Heart left ventricle (tissue), 16 donors: ENCODE results near the gene NAB2. TPM values are rescaled to one million over a fixed set of nuclear protein-coding genes. Genes with fewer than 3 reads are reported as not detected.
A peak's percentile ranks its signal among the peaks of the same experiment; 100 is the strongest.

ENCODE experiments used
- ATAC-seq, 4 donors: fragments of 200-7000 bp; cut with Tn5 transposase; one replicate each; pipeline ENCODE4 v1.9.1; 2020 to 2022; ENCODE audit warnings: moderate library complexity in 4 of 4, mild to moderate bottlenecking in 3 of 4, moderate number of reproducible peaks in 1 of 4
- DNase-seq, 5 donors: peaks; one replicate each; pipeline ENCODE4 v3.0.0-alpha.2; 2020
- H3K27ac ChIP-seq, 12 donors: fragments of 200-600 bp; sonication (generic) in 4 of 12; one replicate each; pipeline versions ENCODE4 v1.5.0 to v1.8.0; 2016 to 2022; ENCODE audit warnings: mild to moderate bottlenecking in 2 of 12
- H3K27me3 ChIP-seq, 9 donors: fragments of 200-600 bp; sonication (generic) in 2 of 9; one replicate each; pipeline versions ENCODE4 v1.5.1 to v1.8.0; 2016 to 2022; ENCODE audit warnings: mild to moderate bottlenecking in 3 of 9
- H3K36me3 ChIP-seq, 9 donors: fragments of 200-600 bp; sonication (generic) in 2 of 9; one replicate each; pipeline versions ENCODE4 v1.5.0 to v1.8.0; 2018 to 2022; ENCODE audit warnings: mild to moderate bottlenecking in 2 of 9
- H3K4me1 ChIP-seq, 12 donors: fragments of 200-600 bp; sonication (generic) in 4 of 12; one replicate each; pipeline versions ENCODE4 v1.5.0 to v1.8.0; 2016 to 2022; ENCODE audit warnings: mild to moderate bottlenecking in 3 of 12
- H3K4me3 ChIP-seq, 12 donors: fragments of 200-600 bp; sonication (generic) in 4 of 12; one replicate each; pipeline versions ENCODE4 v1.5.0 to v1.8.0; 2017 to 2022; ENCODE audit warnings: mild to moderate bottlenecking in 9 of 12, moderate library complexity in 4 of 12
- H3K9me3 ChIP-seq, 12 donors: fragments of 200-600 bp; sonication (generic) in 4 of 12; one replicate each; pipeline versions ENCODE4 v1.5.0 to v1.8.0; 2016 to 2022; ENCODE audit warnings: mild to moderate bottlenecking in 1 of 12
- POLR2A ChIP-seq, 2 donors: fragments of 450-650 bp; IDR thresholded peaks; one replicate each; pipeline ENCODE4 v1.6.1; 2017; ENCODE audit warnings: antibody characterized with exemption in 2 of 2, mild to moderate bottlenecking in 2 of 2, moderate library complexity in 2 of 2
- WGBS, 4 donors: extraction: QIAGEN DNeasy Blood & Tissue Kit in 2 of 4; methylation state at CpG; one replicate each; pipeline versions ENCODE4 v1.1.5 to v1.1.7; 2013 to 2018; 5-methylcytosine and 5-hydroxymethylcytosine counted together
- intact Hi-C, 10 donors: fragments of 100-400 bp; cut with DNase I; formaldehyde crosslinking; loops; one replicate each; pipeline versions ENCODE4 v1.11.1 to v1.14.2; 2022
- polyA plus RNA-seq, 2 donors: library from polyadenylated mRNA; stranded (reverse); fragments of 200-250 nt; gene quantifications; one replicate each; pipeline ENCODE4 v1.2.3, GENCODE V29; 2013
- total RNA-seq, 9 donors: library from RNA; depleted of rRNA in 2 of 9; stranded (reverse); fragments of >200 nt in 2 of 9; fragmentation: NEBNext Ultra II Directional in 3 of 9; extraction: Animal tissue kit (Norgen Biotek cat#: 25700) in 3 of 9; gene quantifications; one replicate each; pipeline versions ENCODE4 v1.1.0 to v1.2.4, GENCODE V29; 2016 to 2023
- TF ChIP-seq, protein P1 (sequence below), 12 donors: fragments of 200-600 bp; sonication (generic) in 4 of 12; IDR thresholded peaks; one replicate each; pipeline versions ENCODE4 v1.5.0 to v1.8.0; 2018 to 2022; ENCODE audit warnings: antibody characterized with exemption in 12 of 12, mild to moderate bottlenecking in 5 of 12
- donor health status: ischemic (EF 13 %, LVEDD 7.1; RV severe dilation, severe dysfunction).
- donor health status: healthy with polysubstance abuse.
- donor health status: DM: no; HTN: yes; CAD: no.
- donor health status: DM: no; HTN: no; CAD: no.
- donor health status: ischemic (EF 25% LVEDD 6.9; RV normal size, moderate dysfunction).
- donor health status: ischemic (EF 25% LVEDD 5.7; RV mildly dilated, moderate dysfunction).
- donor health status: healthy.
- donor health status: DM: yes; HTN: yes; CAD: no.
- donor health status: ischemic (EF 35%, LVEDD 5.7; RV mildly dilated, moderate dysfunction).
- donor health status: nonischemic (EF 11% LVEDD 7.7; RV severe dilation, severe dysfunction).
- donor health status: DM: yes; HTN: yes; CAD: no.
- donor health status: PGD.
- donor health status: ischemic (EF 29% LVEDD 5.4; RV normal size, mild dysfunction).
- donor health status: nonischemic (EF 23%, LVEDD 6.1; RV moderate dilation, normal function).

The NAB2 gene
- total and polyA plus RNA-seq, 11 donors: 8.7 to 30.1 (median 11.8) TPM

- Histone ChIP-seq H3K4me1 (peaks cover 0 to 36% (median 17%) of the 10 kb centered on the region in 12 donors), H3K4me3 (no peak overlapping the region), H3K27ac (no peak overlapping the region), H3K9me3 (no peaks in the 10 kb centered on the region), H3K27me3 (no peaks in the 10 kb centered on the region), H3K36me3 (peaks cover 0 to 94% (median 83%) of the 10 kb centered on the region in 9 donors)
- ATAC-seq: no peak
- WGBS, 4 donors: 85 to 92% (median 91%) methylated on average over 7 to 8 of the region's 8 CpGs
- no peak for TF ChIP-seq POLR2A (IDR thresholded peaks at IDR 0.05)
- TF ChIP-seq, protein P1, sequence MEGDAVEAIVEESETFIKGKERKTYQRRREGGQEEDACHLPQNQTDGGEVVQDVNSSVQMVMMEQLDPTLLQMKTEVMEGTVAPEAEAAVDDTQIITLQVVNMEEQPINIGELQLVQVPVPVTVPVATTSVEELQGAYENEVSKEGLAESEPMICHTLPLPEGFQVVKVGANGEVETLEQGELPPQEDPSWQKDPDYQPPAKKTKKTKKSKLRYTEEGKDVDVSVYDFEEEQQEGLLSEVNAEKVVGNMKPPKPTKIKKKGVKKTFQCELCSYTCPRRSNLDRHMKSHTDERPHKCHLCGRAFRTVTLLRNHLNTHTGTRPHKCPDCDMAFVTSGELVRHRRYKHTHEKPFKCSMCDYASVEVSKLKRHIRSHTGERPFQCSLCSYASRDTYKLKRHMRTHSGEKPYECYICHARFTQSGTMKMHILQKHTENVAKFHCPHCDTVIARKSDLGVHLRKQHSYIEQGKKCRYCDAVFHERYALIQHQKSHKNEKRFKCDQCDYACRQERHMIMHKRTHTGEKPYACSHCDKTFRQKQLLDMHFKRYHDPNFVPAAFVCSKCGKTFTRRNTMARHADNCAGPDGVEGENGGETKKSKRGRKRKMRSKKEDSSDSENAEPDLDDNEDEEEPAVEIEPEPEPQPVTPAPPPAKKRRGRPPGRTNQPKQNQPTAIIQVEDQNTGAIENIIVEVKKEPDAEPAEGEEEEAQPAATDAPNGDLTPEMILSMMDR (IDR thresholded peaks at IDR 0.05): no peak
- peak in 1 of 5 donors; percentile 24 for DNase-seq
- intact Hi-C loops: no loop called here
Measured at GRCh38 chr12:57096748-57097553, 8.0 kb downstream of the NAB2 start.

DNA sequence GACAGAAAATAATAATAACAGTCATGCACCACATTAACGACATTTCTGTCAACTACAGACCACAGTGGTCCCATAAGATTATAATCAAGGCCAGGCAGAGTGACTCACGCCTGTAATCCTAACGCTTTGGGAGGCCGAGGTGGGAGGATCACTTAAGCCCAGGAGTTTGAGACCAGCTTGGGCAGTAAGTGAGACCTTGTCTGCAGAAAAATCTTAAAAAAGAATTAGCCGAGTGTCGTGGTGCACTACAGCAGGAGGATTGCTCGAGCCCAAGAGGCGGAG is 8.6 kb downstream of the NAB2 start:
- TF ChIP-seq POLR2A (IDR thresholded peaks at IDR 0.05): no peak
- TF ChIP-seq, protein P1 (IDR thresholded peaks at IDR 0.05): no peak
- peaks cover 0 to 30% (median 13%) of the 10 kb centered on the region in 12 donors for H3K4me1 ChIP-seq
- no peak for ATAC-seq
- H3K4me3 ChIP-seq: no peak overlapping the region
- H3K27me3 ChIP-seq: no peaks in the 10 kb centered on the region
- H3K27ac ChIP-seq: no peak overlapping the region
- intact Hi-C loops: no loop called here
- DNase-seq: no peak
- 92 to 94% (median 93%) methylated on average over 8 of the region's 8 CpGs for WGBS, 4 donors
- no peaks in the 10 kb centered on the region for H3K9me3 ChIP-seq
- peaks cover 0 to 94% (median 80%) of the 10 kb centered on the region in 9 donors for H3K36me3 ChIP-seq

DNA sequence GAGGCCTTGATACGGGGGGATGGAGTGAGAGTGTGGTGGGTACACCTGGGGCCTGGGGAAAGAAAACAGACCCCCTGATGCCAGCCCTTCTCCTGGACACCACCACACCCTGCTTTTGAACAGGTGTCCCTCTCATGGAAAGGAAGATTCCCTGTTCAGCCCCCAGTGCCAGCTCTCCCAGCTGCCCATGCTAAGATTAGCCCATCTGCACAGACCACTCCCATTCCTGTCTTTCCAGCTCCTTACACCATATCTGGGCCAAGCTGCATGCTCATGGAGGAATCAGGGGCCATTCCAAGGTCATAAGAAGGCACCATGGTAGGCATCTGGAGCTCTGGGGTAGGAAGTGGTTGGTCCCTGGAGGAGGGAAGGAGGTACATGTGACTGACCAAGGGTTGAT is 9.6 kb downstream of the NAB2 start:
- Histone ChIP-seq H3K9me3 (no peaks in the 10 kb centered on the region), H3K4me3 (no peak overlapping the region), H3K4me1 (peaks cover 0 to 20% (median 6%) of the 10 kb centered on the region in 12 donors), H3K36me3 (peaks cover 0 to 91% (median 72%) of the 10 kb centered on the region in 9 donors), H3K27me3 (no peaks in the 10 kb centered on the region), H3K27ac (no peak overlapping the region)
- DNase-seq (no peak), ATAC-seq (no peak)
- no peak for TF ChIP-seq POLR2A (IDR thresholded peaks at IDR 0.05)
- TF ChIP-seq, protein P1 (IDR thresholded peaks at IDR 0.05): no peak
- WGBS, 4 donors: 90 to 94% (median 91%) methylated on average over 1 of the region's 1 CpG
- intact Hi-C loops: no loop called here

DNA sequence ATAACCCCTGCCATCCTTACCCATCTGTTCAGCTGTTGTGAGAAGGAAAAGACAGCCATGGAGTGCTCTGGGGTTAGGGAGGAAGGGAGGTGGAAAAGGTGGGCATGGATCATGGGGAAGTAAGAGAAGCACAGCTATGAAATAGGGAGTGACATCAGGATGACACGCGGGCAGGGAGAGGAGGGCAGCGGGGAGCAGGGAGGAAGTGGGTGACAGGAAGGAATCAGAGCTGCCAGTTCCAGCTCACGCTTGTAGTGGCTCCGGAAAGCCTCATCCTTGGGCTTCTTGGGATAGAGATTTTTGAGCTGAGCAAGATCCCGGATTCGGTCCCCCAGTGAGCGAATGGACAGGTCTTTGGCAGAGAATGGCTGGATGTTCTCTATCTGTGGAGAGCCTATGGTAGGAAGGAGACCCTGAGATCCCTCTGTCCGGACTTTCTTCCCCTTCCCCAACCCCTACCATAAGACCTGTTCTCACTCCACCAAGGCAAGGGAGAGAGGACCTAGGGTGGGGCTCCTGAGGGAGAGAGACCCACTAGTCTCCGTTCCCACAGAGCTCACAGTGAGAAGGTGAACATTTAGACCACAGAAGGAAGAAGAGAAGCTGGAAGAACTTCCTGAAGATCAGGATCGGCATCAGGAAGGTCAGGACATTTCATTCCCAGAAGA is 10.3 kb downstream of the NAB2 start:
- no peak overlapping the region for H3K4me3 ChIP-seq
- peaks cover 0 to 96% (median 76%) of the 10 kb centered on the region in 9 donors for H3K36me3 ChIP-seq
- ATAC-seq (no peak), DNase-seq (no peak)
- TF ChIP-seq, protein P1 (IDR thresholded peaks at IDR 0.05): no peak
- no peak for TF ChIP-seq POLR2A (IDR thresholded peaks at IDR 0.05)
- H3K9me3 ChIP-seq: no peaks in the 10 kb centered on the region
- H3K27ac ChIP-seq: no peak overlapping the region
- no peaks in the 10 kb centered on the region for H3K27me3 ChIP-seq
- peaks cover 0 to 15% (median 3%) of the 10 kb centered on the region in 12 donors for H3K4me1 ChIP-seq
- 74 to 83% (median 79%) methylated on average over 11 of the region's 11 CpGs for WGBS, 4 donors
- intact Hi-C loops: no loop called here
